Left lung (tissue), 10 donors: ENCODE measurements around the gene ROBO2. TPM values are rescaled to one million over a fixed set of nuclear protein-coding genes. Genes with fewer than 3 reads are reported as not detected.

Source experiments
- ATAC-seq: fragments of 200-7000 bp; cut with Tn5 transposase; one replicate; pipeline ENCODE4 v1.9.1; 2020; ENCODE audit warnings: moderate library complexity
- DNase-seq, 4 donors: peaks; one replicate each; pipeline ENCODE4 v3.0.0-alpha.2; 2013 to 2020
- H3K27ac ChIP-seq, 2 donors: fragments of 200-600 bp; sonication (generic) in 1 of 2; one replicate each; pipeline versions ENCODE4 v1.5.0 to v1.8.0; 2020 to 2021
- H3K27me3 ChIP-seq, 2 donors: fragments of 200-600 bp; sonication (generic) in 1 of 2; one replicate each; pipeline versions ENCODE4 v1.5.0 to v1.8.0; 2020 to 2021
- H3K36me3 ChIP-seq, 2 donors: fragments of 200-600 bp; sonication (generic) in 1 of 2; one replicate each; pipeline versions ENCODE4 v1.5.0 to v1.8.0; 2020 to 2021
- H3K4me1 ChIP-seq, 2 donors: fragments of 200-600 bp; one replicate each; pipeline ENCODE4 v1.8.0; 2021
- H3K4me3 ChIP-seq, 2 donors: fragments of 200-600 bp; sonication (generic) in 1 of 2; one replicate each; pipeline versions ENCODE4 v1.5.0 to v1.8.0; 2020 to 2021; ENCODE audit warnings: mild to moderate bottlenecking in 1 of 2
- H3K9me3 ChIP-seq, 2 donors: fragments of 200-600 bp; sonication (generic) in 1 of 2; one replicate each; pipeline versions ENCODE4 v1.5.0 to v1.8.0; 2020 to 2021
- CTCF ChIP-seq, 2 donors: fragments of 200-600 bp; sonication (generic) in 1 of 2; IDR thresholded peaks; one replicate each; pipeline versions ENCODE4 v1.5.0 to v1.8.0; 2021; ENCODE audit warnings: antibody characterized with exemption in 2 of 2
- intact Hi-C, 2 donors: fragments of 100-400 bp; cut with DNase I; formaldehyde crosslinking; loops; one replicate each; pipeline versions ENCODE4 v1.11.2 to v1.14.2; 2022
- polyA plus RNA-seq, 6 donors: library from polyadenylated mRNA; unstranded; fragments of 120-200 nt; gene quantifications; one replicate each; pipeline ENCODE4 v1.2.1, GENCODE V29; 2013; ENCODE audit not compliant: insufficient read length in 6 of 6
- total RNA-seq, 2 donors: library from RNA; stranded (reverse); fragmentation: NEBNext Ultra II Directional; extraction: Animal tissue kit (Norgen Biotek cat#: 25700); gene quantifications; one replicate each; pipeline ENCODE4 v1.2.1, GENCODE V29; 2021
- donor health status: DM: no; HTN: yes; CAD: no.
- donor health status: DM: no; HTN: no; CAD: no.

ROBO2 gene
- total and polyA plus RNA-seq, 8 donors = 4.9 to 66.2 (median 51.1) TPM

GRCh38 chr3:77079988-77080610, 40.2 kb downstream of the ROBO2 start:
- intact Hi-C loops = no loop called here
- Histone ChIP-seq H3K4me1 (no peaks in the 10 kb centered on the region), H3K9me3 (no peaks in the 10 kb centered on the region), H3K36me3 (no peaks in the 10 kb centered on the region), H3K27ac (no peak overlapping the region), H3K4me3 (no peak overlapping the region), H3K27me3 (no peaks in the 10 kb centered on the region)
- ATAC-seq = no peak
- no peak for TF ChIP-seq CTCF (IDR thresholded peaks at IDR 0.05)
- DNase-seq = no peak

GRCh38 chr3:77081240-77081661, 41.4 kb downstream of the ROBO2 start:
- intact Hi-C loops = no loop called here
- Histone ChIP-seq H3K36me3 (no peaks in the 10 kb centered on the region), H3K27ac (no peak overlapping the region), H3K27me3 (no peaks in the 10 kb centered on the region), H3K4me1 (no peaks in the 10 kb centered on the region), H3K9me3 (no peaks in the 10 kb centered on the region), H3K4me3 (no peak overlapping the region)
- ATAC-seq (peak; percentile 94), DNase-seq (peak in 3 of 4 donors; percentile 33 to 76 (median 54))
- TF ChIP-seq CTCF (IDR thresholded peaks at IDR 0.05) = no peak

- H3K4me3 ChIP-seq = no peak overlapping the region
- intact Hi-C loops = no loop called here
- no peaks in the 10 kb centered on the region for H3K36me3 ChIP-seq
- no peaks in the 10 kb centered on the region for H3K9me3 ChIP-seq
- DNase-seq = no peak
- no peaks in the 10 kb centered on the region for H3K4me1 ChIP-seq
- no peak for TF ChIP-seq CTCF (IDR thresholded peaks at IDR 0.05)
- H3K27me3 ChIP-seq = no peaks in the 10 kb centered on the region
- no peak for ATAC-seq
- no peak overlapping the region for H3K27ac ChIP-seq
These were observed 44.6 kb downstream of the ROBO2 start for GRCh38 chr3:77084511-77084910.

GRCh38 chr3:77086408-77086807, 46.5 kb downstream of the ROBO2 start:
- no peaks in the 10 kb centered on the region for H3K4me1 ChIP-seq
- ATAC-seq = no peak
- intact Hi-C loops = no loop called here

GRCh38 chr3:77091809-77092208, 51.9 kb downstream of the ROBO2 start:
- ATAC-seq (no peak), DNase-seq (no peak)
- Histone ChIP-seq H3K36me3 (no peaks in the 10 kb centered on the region), H3K4me3 (no peak overlapping the region), H3K9me3 (no peaks in the 10 kb centered on the region), H3K27me3 (no peaks in the 10 kb centered on the region), H3K4me1 (no peaks in the 10 kb centered on the region), H3K27ac (no peak overlapping the region)
- no peak for TF ChIP-seq CTCF (IDR thresholded peaks at IDR 0.05)
- intact Hi-C loops = no loop called here

More at GRCh38 chr3:77086408-77086807, 46.5 kb downstream of the ROBO2 start:
- Histone ChIP-seq H3K27me3 (no peaks in the 10 kb centered on the region), H3K36me3 (no peaks in the 10 kb centered on the region), H3K9me3 (no peaks in the 10 kb centered on the region), H3K4me3 (no peak overlapping the region), H3K27ac (no peak overlapping the region)
- DNase-seq = no peak
- no peak for TF ChIP-seq CTCF (IDR thresholded peaks at IDR 0.05)
